Measurements from ENCODE around the gene PCSK4.
A peak's percentile ranks its signal among the peaks of the same experiment; 100 is the strongest.
"Not testable (repeated sequence)": the region's sequence is repeated elsewhere in the genome, so short reads cannot be mapped to it uniquely, and the experiment has no call there.

Gene PCSK4

GRCh38 chr19:1439525-1440417, 50.4 kb downstream of the PCSK4 start:
- POLR2A ChIA-PET: interaction anchor here (0.7 to 1.2 kb wide), 3 partner anchors 13 to 171 kb away, joined by 3 read pairs; partner anchors contain the start of gene CIRBP
- CTCF ChIA-PET: interaction anchor here (0.7 kb wide), 1 partner anchor 30 kb away, joined by 5 read pairs; no protein-coding TSS in a partner anchor
- peak; percentile 26; the same call in 1 of the 2 replicates for TF ChIP-seq ELF4 (IDR thresholded peaks at IDR 0.05)
- DNase-seq (ENCODE audit: extremely low spot score): not testable (repeated sequence)

GRCh38 chr19:1438933-1439354, 51.2 kb downstream of the PCSK4 start:
- ChIA-PET POLR2A (no interaction called here), CTCF (interaction anchor here (0.7 kb wide), 1 partner anchor 30 kb away, joined by 5 read pairs; no protein-coding TSS in a partner anchor)
- TF ChIP-seq CTBP1 (IDR thresholded peaks at IDR 0.05; ENCODE audit: borderline replicate concordance): no peak
- no peak for TF ChIP-seq L3MBTL2 (conservative IDR thresholded peaks at IDR 0.05)
- TF ChIP-seq ZNF384 (IDR thresholded peaks at IDR 0.05): no peak
- TF ChIP-seq ELF4 (IDR thresholded peaks at IDR 0.05): no peak
- TF ChIP-seq NFRKB (IDR thresholded peaks at IDR 0.05): no peak
- TF ChIP-seq SUZ12 (IDR thresholded peaks at IDR 0.05): no peak
- no peak for TF ChIP-seq FOXA1 (IDR thresholded peaks at IDR 0.05)
- no peak for TF ChIP-seq TARDBP (IDR thresholded peaks at IDR 0.05)
- TF ChIP-seq FOXK2 (IDR thresholded peaks at IDR 0.05): no peak
- no peak for TF ChIP-seq LEF1 (IDR thresholded peaks at IDR 0.05; ENCODE audit: borderline replicate concordance)
- TF ChIP-seq SP1 (IDR thresholded peaks at IDR 0.05): no peak
- no peak for TF ChIP-seq ARNT (IDR thresholded peaks at IDR 0.05)
- TF ChIP-seq BHLHE40 (IDR thresholded peaks at IDR 0.05; ENCODE audit: borderline replicate concordance): no peak
- DNase-seq (ENCODE audit: extremely low spot score): no peak

DNA sequence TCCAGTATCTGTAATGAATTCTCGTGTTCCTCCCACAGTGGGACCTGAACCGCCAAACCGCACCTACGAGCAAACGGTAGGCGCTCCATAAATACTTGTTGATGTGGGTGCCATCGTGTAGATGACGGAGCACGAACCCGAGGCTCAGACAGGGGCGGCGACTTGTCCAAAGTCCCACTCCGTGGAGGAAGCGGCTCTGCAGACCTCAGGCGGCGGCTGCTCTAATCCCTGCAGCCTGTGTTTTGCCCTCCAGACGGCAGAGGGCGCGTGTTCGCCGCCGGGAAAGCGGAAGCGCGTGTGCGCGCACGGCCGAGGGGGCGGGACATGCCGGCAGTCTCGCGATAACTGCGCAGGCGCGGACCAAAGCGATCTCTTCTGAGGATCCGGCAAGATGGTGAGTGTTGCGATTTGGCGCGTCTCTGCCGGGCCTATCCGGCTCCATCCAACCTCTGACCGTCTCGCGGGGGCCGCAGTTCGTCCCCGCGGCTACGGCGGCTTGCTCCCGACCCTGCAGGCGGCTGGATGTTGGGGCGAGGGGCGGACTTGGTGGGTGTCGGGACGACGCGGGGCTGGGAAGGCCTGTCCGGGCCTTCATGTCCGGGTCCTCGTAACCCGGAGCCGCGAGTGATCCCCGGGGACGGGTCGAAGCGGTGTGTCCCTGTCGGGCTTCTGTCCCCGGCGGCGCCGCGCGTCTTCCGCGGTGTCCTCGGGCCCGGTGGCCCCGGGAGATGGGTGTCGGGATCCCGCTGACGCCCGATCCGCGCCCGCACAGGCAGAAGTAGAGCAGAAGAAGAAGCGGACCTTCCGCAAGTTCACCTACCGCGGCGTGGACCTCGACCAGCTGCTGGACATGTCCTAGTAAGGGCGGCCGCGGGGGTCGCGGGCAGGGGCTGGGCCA, 51.9 kb downstream of the PCSK4 start, which contains the start of gene RPS15:
Gene RPS15, plus strand, starts transcription at position 362 of the 898 bp plus-strand sequence. Its CDS starts 30 bp downstream, at position 392.
- POLR2A ChIA-PET: no interaction called here
- TF ChIP-seq FOXA1 (IDR thresholded peaks at IDR 0.05) (no peak), HDGF (IDR thresholded peaks at IDR 0.05; ENCODE audit: borderline replicate concordance) (no peak), LEF1 (IDR thresholded peaks at IDR 0.05; ENCODE audit: borderline replicate concordance) (0 out of 2 replicates have a peak, but pooled peaks have one; percentile 13), ZNF384 (IDR thresholded peaks at IDR 0.05) (no peak), CTBP1 (IDR thresholded peaks at IDR 0.05; ENCODE audit: borderline replicate concordance) (peak; percentile 54; the same call in 1 of the 2 replicates), SUZ12 (IDR thresholded peaks at IDR 0.05) (no peak), SP1 (IDR thresholded peaks at IDR 0.05) (no peak), NFRKB (IDR thresholded peaks at IDR 0.05) (no peak; the same call in 1 of the 2 replicates), ELF4 (IDR thresholded peaks at IDR 0.05) (peak; percentile 95), BHLHE40 (IDR thresholded peaks at IDR 0.05; ENCODE audit: borderline replicate concordance) (no peak), L3MBTL2 (conservative IDR thresholded peaks at IDR 0.05) (peak; percentile 24; the same call in 1 of the 2 replicates), ARNT (IDR thresholded peaks at IDR 0.05) (0 out of 2 replicates have a peak, but pooled peaks have one; percentile 9)
- DNase-seq (ENCODE audit: extremely low spot score): peak; percentile 94
- CTCF ChIA-PET: interaction anchor here (0.7 kb wide), 1 partner anchor 31 kb away, joined by 5 read pairs; no protein-coding TSS in a partner anchor

GRCh38 chr19:1437609-1438008, 52.5 kb downstream of the PCSK4 start:
- TF ChIP-seq ELF4 (IDR thresholded peaks at IDR 0.05) (no peak), PKNOX1 (IDR thresholded peaks at IDR 0.05) (no peak), ZNF384 (IDR thresholded peaks at IDR 0.05) (peak; percentile 34; the same call in 1 of the 2 replicates), FOXK2 (IDR thresholded peaks at IDR 0.05) (no peak)
- POLR2A ChIA-PET: no interaction called here

DNA sequence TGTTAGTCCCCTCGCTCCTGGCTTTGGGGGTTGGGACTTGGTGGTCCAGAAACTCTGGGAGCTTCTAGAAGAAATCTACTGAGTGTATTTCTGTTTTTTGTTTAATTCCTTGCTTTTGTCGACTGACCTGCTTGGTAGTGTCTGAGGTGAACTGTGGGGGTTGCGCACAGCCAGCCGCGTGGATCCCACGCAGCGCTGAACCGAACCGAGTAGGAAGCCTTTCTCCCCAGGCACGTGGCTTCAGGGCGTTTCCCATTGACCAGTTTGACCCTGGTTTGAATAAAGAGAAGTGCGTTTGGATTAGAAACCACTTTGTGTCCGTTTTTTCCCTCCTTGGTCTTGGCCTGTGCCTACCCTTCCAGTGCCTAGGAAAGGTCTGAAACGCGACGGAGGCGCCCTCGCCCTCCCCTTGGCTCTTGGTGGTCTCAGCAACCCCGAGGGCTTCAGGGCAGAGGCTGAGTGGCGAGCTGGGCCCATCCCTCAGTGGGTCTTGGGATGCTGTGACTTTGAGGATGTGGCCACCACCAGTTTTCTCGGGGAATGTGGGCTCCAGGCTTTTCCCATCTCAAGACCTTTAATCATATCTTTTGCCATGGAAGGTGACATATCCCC, 54.7 kb downstream of the PCSK4 start:
- ChIA-PET CTCF (no interaction called here), POLR2A (no interaction called here)
- DNase-seq (ENCODE audit: extremely low spot score): no peak
- TF ChIP-seq CTBP1 (IDR thresholded peaks at IDR 0.05; ENCODE audit: borderline replicate concordance): no peak
- TF ChIP-seq L3MBTL2 (conservative IDR thresholded peaks at IDR 0.05): no peak
- TF ChIP-seq FOXA1 (IDR thresholded peaks at IDR 0.05): no peak
- TF ChIP-seq LEF1 (IDR thresholded peaks at IDR 0.05; ENCODE audit: borderline replicate concordance): no peak
- no peak for TF ChIP-seq PKNOX1 (IDR thresholded peaks at IDR 0.05)
- no peak for TF ChIP-seq ZNF384 (IDR thresholded peaks at IDR 0.05)
- TF ChIP-seq SUZ12 (IDR thresholded peaks at IDR 0.05): no peak
- TF ChIP-seq HDGF (IDR thresholded peaks at IDR 0.05; ENCODE audit: borderline replicate concordance): no peak
- TF ChIP-seq ELF4 (IDR thresholded peaks at IDR 0.05): no peak
- TF ChIP-seq FOXM1 (IDR thresholded peaks at IDR 0.05; ENCODE audit: borderline replicate concordance): no peak
- no peak for TF ChIP-seq NFRKB (IDR thresholded peaks at IDR 0.05)
- no peak for TF ChIP-seq SP1 (IDR thresholded peaks at IDR 0.05)
- TF ChIP-seq FOXK2 (IDR thresholded peaks at IDR 0.05): no peak
- TF ChIP-seq BHLHE40 (IDR thresholded peaks at IDR 0.05; ENCODE audit: borderline replicate concordance): no peak
- no peak for TF ChIP-seq ARNT (IDR thresholded peaks at IDR 0.05)

More at GRCh38 chr19:1437609-1438008, 52.5 kb downstream of the PCSK4 start:
- no peak for DNase-seq (ENCODE audit: extremely low spot score)
- CTCF ChIA-PET: interaction anchor here (0.7 kb wide), 1 partner anchor 10 kb away, joined by 3 read pairs; no protein-coding TSS in a partner anchor
